Panc1 (cell line): ENCODE measurements around the gene JPH3. TPM values are rescaled to one million over a fixed set of nuclear protein-coding genes. Genes with fewer than 3 reads are reported as not detected.

Source experiments
- ATAC-seq: fragments of 200-7000 bp; cut with Tn5 transposase; 2 replicates; pipeline ENCODE4 v1.9.1; 2020; ENCODE audit warnings: mild to moderate bottlenecking, moderate library complexity
- BruUV-seq: library from RNA; stranded (reverse); fragments of 400-500 nt; replicated peaks from 2 replicates; lab custom pipeline; 2021; lab: Mats Ljungman, UMichigan
- CTCF ChIA-PET: fragments of 300-600 bp; sonication (Branson Sonifier 250); formaldehyde crosslinking; loops from one replicate; lab custom pipeline; 2022; ENCODE audit warnings: antibody characterized with exemption; lab: Charles Lee
- POLR2A ChIA-PET: fragments of 300-600 bp; sonication (Branson Sonifier 250); formaldehyde crosslinking; loops from one replicate; lab custom pipeline; 2022; ENCODE audit warnings: antibody characterized with exemption; lab: Charles Lee
- DNase-seq: peaks from one replicate; pipeline ENCODE4 v3.0.0-alpha.2; 2010; ENCODE audit warnings: low read depth, low spot score
- H3K27ac ChIP-seq: 2 replicates; pipeline ENCODE4 v1.5.1; 2011; ENCODE audit warnings: mild to moderate bottlenecking, low read length, inconsistent platforms
- H3K27me3 ChIP-seq: fragments of 200-500 bp; sonication (Bioruptor generic); 2 replicates; pipeline ENCODE4 v1.6.0; 2014; ENCODE audit warnings: low read length, inconsistent platforms; ENCODE audit not compliant: control insufficient read depth, insufficient read depth
- H3K36me3 ChIP-seq: fragments of 200-500 bp; sonication (Bioruptor generic); 2 replicates; pipeline ENCODE4 v1.5.1; 2014; ENCODE audit warnings: inconsistent platforms, mild to moderate bottlenecking, low read length, moderate library complexity; ENCODE audit not compliant: control insufficient read depth, insufficient read depth
- H3K4me1 ChIP-seq: 2 replicates; pipeline ENCODE4 v1.5.1; 2011; ENCODE audit warnings: inconsistent platforms, mild to moderate bottlenecking, low read length, moderate library complexity; ENCODE audit not compliant: control insufficient read depth, insufficient read depth
- H3K4me3 ChIP-seq, 2 experiments: 2 replicates each; pipeline ENCODE4 v1.5.1; 2011 to 2012; ENCODE audit warnings: low read depth in 2 of 2, low read length in 2 of 2, mild to moderate bottlenecking in 2 of 2, inconsistent platforms in 1 of 2, moderate library complexity in 1 of 2
- H3K9me3 ChIP-seq: fragments of 200-500 bp; sonication (Bioruptor generic); 2 replicates; pipeline ENCODE4 v1.5.1; 2014; ENCODE audit warnings: low read depth, mild to moderate bottlenecking, inconsistent platforms, low read length, moderate library complexity; ENCODE audit not compliant: control insufficient read depth, insufficient read depth
- POLR2AphosphoS5 ChIP-seq: IDR thresholded peaks from 2 replicates; pipeline ENCODE4 v1.6.1; 2012; ENCODE audit warnings: mild to moderate bottlenecking, low read depth, low read length, moderate library complexity
- SIN3A ChIP-seq: IDR thresholded peaks from 2 replicates; pipeline ENCODE4 v1.6.1; 2012; ENCODE audit warnings: low read depth, mild to moderate bottlenecking, low read length, moderate library complexity, borderline replicate concordance; ENCODE audit not compliant: insufficient read depth
- TCF7L2 ChIP-seq: IDR thresholded peaks from 2 replicates; pipeline ENCODE4 v1.6.1; 2011; ENCODE audit warnings: mild to moderate bottlenecking, low read depth, low read length, inconsistent platforms
- in situ Hi-C: cut with HindIII; loops from 2 replicates; pipeline ENCODE4 v1.10.0; 2016; ENCODE audit warnings: low sequenced_read_pairs, low pct_unique_long_range_greater_than_20kb
- intact Hi-C: fragments of 100-400 bp; cut with micrococcal nuclease; formaldehyde crosslinking; loops from one replicate; pipeline ENCODE4 v1.10.0; 2022; ENCODE audit not compliant: unreplicated experiment
- total RNA-seq: library from RNA; stranded (reverse); gene quantifications from one replicate; pipeline ENCODE4 v1.2.1, GENCODE V29; 2021; ENCODE audit not compliant: unreplicated experiment
- TF ChIP-seq, protein P1 (sequence below): fragments of 450-650 bp; IDR thresholded peaks from 2 replicates; pipeline ENCODE4 v1.5.1; 2017; ENCODE audit warnings: mild to moderate bottlenecking
- TF ChIP-seq, protein P2 (sequence below), 2 experiments: IDR thresholded peaks; 2 replicates each; pipeline ENCODE4 v1.6.1; 2011 to 2012; ENCODE audit warnings: low read depth in 2 of 2, control low read depth in 1 of 2, low read length in 1 of 2, mild to moderate bottlenecking in 1 of 2, moderate library complexity in 1 of 2; ENCODE audit not compliant: insufficient read depth in 1 of 2

Gene JPH3
- total RNA-seq, 1 experiment from 2014 or later = 1.2 TPM

DNA sequence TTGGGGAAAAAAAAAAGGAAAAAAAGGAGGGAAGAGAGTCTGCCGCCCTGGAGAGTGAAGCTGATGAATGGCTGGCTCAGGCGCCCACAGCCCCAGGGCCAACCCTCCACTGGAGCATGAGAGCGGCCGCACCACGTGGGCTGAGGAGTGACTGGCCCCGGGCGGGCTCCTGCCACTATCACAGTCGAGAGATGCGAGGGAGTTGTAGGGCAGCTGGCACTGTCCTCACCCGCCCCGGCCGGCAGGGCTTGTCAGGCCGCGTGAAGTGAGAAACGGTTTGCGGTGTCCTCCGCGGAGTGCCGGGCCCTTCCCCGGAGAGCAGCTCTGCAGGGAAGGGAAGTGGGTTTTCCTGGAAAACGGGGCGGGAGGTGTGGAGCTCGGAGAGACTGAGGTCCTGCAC is 45.9 kb downstream of the JPH3 start:
- no peaks in the 10 kb centered on the region for H3K36me3 ChIP-seq
- in situ Hi-C loops (no loop called here), intact Hi-C loops (no loop called here)
- DNase-seq (no peak), ATAC-seq (no peak)
- H3K27me3 ChIP-seq = no peaks in the 10 kb centered on the region
- no peaks in the 10 kb centered on the region for H3K4me1 ChIP-seq
- H3K4me3 ChIP-seq = no peak overlapping the region
- CTCF ChIA-PET = no interaction called here
- TF ChIP-seq, protein P1, sequence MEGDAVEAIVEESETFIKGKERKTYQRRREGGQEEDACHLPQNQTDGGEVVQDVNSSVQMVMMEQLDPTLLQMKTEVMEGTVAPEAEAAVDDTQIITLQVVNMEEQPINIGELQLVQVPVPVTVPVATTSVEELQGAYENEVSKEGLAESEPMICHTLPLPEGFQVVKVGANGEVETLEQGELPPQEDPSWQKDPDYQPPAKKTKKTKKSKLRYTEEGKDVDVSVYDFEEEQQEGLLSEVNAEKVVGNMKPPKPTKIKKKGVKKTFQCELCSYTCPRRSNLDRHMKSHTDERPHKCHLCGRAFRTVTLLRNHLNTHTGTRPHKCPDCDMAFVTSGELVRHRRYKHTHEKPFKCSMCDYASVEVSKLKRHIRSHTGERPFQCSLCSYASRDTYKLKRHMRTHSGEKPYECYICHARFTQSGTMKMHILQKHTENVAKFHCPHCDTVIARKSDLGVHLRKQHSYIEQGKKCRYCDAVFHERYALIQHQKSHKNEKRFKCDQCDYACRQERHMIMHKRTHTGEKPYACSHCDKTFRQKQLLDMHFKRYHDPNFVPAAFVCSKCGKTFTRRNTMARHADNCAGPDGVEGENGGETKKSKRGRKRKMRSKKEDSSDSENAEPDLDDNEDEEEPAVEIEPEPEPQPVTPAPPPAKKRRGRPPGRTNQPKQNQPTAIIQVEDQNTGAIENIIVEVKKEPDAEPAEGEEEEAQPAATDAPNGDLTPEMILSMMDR = no peak
- no peak for TF ChIP-seq SIN3A
- TF ChIP-seq TCF7L2 = no peak
- TF ChIP-seq, protein P2, sequence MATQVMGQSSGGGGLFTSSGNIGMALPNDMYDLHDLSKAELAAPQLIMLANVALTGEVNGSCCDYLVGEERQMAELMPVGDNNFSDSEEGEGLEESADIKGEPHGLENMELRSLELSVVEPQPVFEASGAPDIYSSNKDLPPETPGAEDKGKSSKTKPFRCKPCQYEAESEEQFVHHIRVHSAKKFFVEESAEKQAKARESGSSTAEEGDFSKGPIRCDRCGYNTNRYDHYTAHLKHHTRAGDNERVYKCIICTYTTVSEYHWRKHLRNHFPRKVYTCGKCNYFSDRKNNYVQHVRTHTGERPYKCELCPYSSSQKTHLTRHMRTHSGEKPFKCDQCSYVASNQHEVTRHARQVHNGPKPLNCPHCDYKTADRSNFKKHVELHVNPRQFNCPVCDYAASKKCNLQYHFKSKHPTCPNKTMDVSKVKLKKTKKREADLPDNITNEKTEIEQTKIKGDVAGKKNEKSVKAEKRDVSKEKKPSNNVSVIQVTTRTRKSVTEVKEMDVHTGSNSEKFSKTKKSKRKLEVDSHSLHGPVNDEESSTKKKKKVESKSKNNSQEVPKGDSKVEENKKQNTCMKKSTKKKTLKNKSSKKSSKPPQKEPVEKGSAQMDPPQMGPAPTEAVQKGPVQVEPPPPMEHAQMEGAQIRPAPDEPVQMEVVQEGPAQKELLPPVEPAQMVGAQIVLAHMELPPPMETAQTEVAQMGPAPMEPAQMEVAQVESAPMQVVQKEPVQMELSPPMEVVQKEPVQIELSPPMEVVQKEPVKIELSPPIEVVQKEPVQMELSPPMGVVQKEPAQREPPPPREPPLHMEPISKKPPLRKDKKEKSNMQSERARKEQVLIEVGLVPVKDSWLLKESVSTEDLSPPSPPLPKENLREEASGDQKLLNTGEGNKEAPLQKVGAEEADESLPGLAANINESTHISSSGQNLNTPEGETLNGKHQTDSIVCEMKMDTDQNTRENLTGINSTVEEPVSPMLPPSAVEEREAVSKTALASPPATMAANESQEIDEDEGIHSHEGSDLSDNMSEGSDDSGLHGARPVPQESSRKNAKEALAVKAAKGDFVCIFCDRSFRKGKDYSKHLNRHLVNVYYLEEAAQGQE (IDR thresholded peaks at IDR 0.05; ENCODE audit: insufficient read depth in 1 of 2, low read depth in 2 of 2, low read length in 1 of 2) = no peak
- TF ChIP-seq POLR2AphosphoS5 = no peak
- H3K27ac ChIP-seq = no peak overlapping the region
- BruUV-seq = no TSS peak
- POLR2A ChIA-PET = no interaction called here
- H3K9me3 ChIP-seq = no peaks in the 10 kb centered on the region

DNA sequence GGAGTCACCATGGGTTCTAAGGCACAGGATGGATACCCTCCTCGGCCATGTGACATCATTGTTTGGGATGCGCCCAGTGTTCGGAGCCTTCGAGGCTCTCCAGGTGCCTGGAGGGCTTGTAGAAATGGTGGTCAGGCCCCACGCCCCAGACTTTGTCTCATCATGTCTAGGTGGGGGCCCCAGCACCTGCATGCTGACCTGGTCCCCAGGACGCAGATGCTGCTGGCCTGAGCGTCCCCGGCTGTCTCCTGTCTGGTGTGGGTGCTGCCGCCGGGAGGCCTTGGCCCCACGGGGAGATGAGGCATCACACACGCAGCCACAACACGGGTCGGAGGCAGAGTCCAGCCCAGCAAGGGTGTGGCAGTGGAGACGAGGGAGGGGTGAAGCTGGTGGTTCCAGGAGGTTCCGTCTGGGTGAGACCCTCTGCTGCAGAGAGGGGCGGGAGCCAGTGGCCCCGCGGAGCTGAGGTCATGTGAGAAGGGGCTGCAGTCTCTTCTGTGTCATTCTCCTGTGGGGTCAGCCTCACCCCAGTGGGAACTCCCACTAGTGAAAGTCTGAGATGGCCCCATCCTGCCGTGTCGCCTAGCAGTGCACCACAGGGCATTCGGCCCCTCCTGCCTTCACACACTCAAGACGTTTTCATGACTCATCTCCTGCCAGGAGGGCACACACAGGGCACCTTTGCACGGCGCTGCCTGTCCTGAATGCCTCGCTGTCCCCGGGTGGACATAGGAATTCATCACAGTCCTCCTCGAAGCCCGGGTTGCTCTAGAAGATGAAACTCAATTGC is 46.6 kb downstream of the JPH3 start:
- DNase-seq = no peak
- TF ChIP-seq POLR2AphosphoS5 (no peak), SIN3A (no peak)
- TF ChIP-seq, protein P2 (IDR thresholded peaks at IDR 0.05; ENCODE audit: insufficient read depth in 1 of 2, low read depth in 2 of 2, low read length in 1 of 2) = no peak
- TF ChIP-seq, protein P1 = no peak
- H3K27ac ChIP-seq = no peak overlapping the region
- ChIA-PET CTCF (no interaction called here), POLR2A (no interaction called here)
- intact Hi-C loops = no loop called here
- H3K4me3 ChIP-seq = no peak overlapping the region
- ATAC-seq = no peak; the same call in 1 of the 2 replicates
- no peaks in the 10 kb centered on the region for H3K9me3 ChIP-seq
- in situ Hi-C loops = no loop called here
- H3K4me1 ChIP-seq = no peaks in the 10 kb centered on the region
- H3K36me3 ChIP-seq = no peaks in the 10 kb centered on the region
- no peaks in the 10 kb centered on the region for H3K27me3 ChIP-seq
- BruUV-seq = no TSS peak
